Epidermal melanocyte (primary cell): Measurements from ENCODE around the gene CDHR2.
"Not testable (repeated sequence)": the region's sequence is repeated elsewhere in the genome, so short reads cannot be mapped to it uniquely, and the experiment has no call there.

Source experiments
- DNase-seq: peaks from one replicate; pipeline ENCODE4 v3.0.0; 2011; ENCODE audit warnings: low spot score; ENCODE audit not compliant: insufficient read length

Gene CDHR2

GRCh38 chr5:176565760-176566288, 16.7 kb downstream of the CDHR2 start:
- no peak for DNase-seq

GRCh38 chr5:176568657-176569056, 19.5 kb downstream of the CDHR2 start:
- no peak for DNase-seq

- DNase-seq, result peak; percentile 11
These were observed 20.9 kb downstream of the CDHR2 start for GRCh38 chr5:176570044-176570443.

GRCh38 chr5:176573564-176574296, 24.6 kb downstream of the CDHR2 start:
- DNase-seq, result peak; percentile 82

- no peak for DNase-seq
These were observed 25.1 kb downstream of the CDHR2 start for GRCh38 chr5:176574297-176574591.

- DNase-seq, result no peak
These were observed 25.9 kb downstream of the CDHR2 start for GRCh38 chr5:176575066-176575465.

GRCh38 chr5:176575488-176576422, 26.6 kb downstream of the CDHR2 start:
- no peak for DNase-seq

- no peak for DNase-seq
These were observed 28.4 kb downstream of the CDHR2 start for GRCh38 chr5:176577312-176578176.

GRCh38 chr5:176578391-176578808, 29.3 kb downstream of the CDHR2 start:
- no peak for DNase-seq

- no peak for DNase-seq
These were observed 30.2 kb downstream of the CDHR2 start for GRCh38 chr5:176579323-176579722.

GRCh38 chr5:176581361-176581760, 32.2 kb downstream of the CDHR2 start:
- DNase-seq, result no peak

GRCh38 chr5:176583076-176583475, 33.9 kb downstream of the CDHR2 start:
- DNase-seq, result no peak

GRCh38 chr5:176587398-176587797, 38.3 kb downstream of the CDHR2 start:
- DNase-seq, result no peak

GRCh38 chr5:176588297-176588696, 39.2 kb downstream of the CDHR2 start:
- DNase-seq, result no peak

GRCh38 chr5:176589039-176589769, 40.1 kb downstream of the CDHR2 start:
- no peak for DNase-seq

GRCh38 chr5:176590035-176590717, 41.0 kb downstream of the CDHR2 start:
- DNase-seq, result no peak

- DNase-seq, result not testable (repeated sequence)
These were observed 42.5 kb downstream of the CDHR2 start for GRCh38 chr5:176591667-176592066.

GRCh38 chr5:176592573-176592972, 43.4 kb downstream of the CDHR2 start:
- no peak for DNase-seq

- no peak for DNase-seq
These were observed 44.2 kb downstream of the CDHR2 start for GRCh38 chr5:176593273-176593869.

- no peak for DNase-seq
These were observed 45.4 kb downstream of the CDHR2 start for GRCh38 chr5:176594554-176594953.
